HG03520 (cell line): ENCODE measurements around the gene SPATA2L.

Experiments
- ATAC-seq: cut with Tn5 transposase; IDR thresholded peaks from one replicate; pipeline ENCODE4 v1.9.1; 2021; ENCODE audit warnings: mild to moderate bottlenecking, moderate library complexity; ENCODE audit not compliant: unreplicated experiment

SPATA2L gene, protein sequence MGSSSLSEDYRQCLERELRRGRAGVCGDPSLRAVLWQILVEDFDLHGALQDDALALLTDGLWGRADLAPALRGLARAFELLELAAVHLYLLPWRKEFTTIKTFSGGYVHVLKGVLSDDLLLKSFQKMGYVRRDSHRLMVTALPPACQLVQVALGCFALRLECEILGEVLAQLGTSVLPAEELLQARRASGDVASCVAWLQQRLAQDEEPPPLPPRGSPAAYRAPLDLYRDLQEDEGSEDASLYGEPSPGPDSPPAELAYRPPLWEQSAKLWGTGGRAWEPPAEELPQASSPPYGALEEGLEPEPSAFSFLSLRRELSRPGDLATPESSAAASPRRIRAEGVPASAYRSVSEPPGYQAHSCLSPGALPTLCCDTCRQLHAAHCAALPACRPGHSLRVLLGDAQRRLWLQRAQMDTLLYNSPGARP

GRCh38 chr16:89701425-89702406 is at the start of gene SPATA2L:
SPATA2L (minus strand) TSS chr16:89701705; CDS start chr16:89701232, 473 bp downstream.
- ATAC-seq = peak; percentile 60

- ATAC-seq = no peak
Measured at GRCh38 chr16:89749637-89750036, 48.1 kb upstream of the SPATA2L start.

DNA sequence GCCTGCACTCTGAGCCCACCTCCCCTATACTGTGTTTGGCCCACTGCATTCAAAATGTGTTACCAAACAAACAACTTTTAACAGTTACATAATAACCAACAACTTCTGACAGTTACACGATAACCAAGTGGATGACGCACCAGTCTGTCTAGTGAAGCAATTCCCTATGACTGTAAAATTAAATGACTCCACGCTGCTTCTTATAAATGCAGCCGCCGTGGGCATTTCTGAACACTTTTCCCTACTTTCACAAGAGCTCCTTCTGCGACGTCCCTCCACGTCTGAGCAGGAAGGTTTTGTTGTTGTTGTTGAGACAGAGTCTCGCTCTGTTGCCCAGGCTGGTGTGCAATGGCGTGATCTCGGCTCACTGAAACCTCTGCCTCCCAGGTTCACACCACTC is 47.4 kb upstream of the SPATA2L start:
- ATAC-seq = no peak

GRCh38 chr16:89748076-89748475 is 46.6 kb upstream of the SPATA2L start:
- ATAC-seq = no peak

DNA sequence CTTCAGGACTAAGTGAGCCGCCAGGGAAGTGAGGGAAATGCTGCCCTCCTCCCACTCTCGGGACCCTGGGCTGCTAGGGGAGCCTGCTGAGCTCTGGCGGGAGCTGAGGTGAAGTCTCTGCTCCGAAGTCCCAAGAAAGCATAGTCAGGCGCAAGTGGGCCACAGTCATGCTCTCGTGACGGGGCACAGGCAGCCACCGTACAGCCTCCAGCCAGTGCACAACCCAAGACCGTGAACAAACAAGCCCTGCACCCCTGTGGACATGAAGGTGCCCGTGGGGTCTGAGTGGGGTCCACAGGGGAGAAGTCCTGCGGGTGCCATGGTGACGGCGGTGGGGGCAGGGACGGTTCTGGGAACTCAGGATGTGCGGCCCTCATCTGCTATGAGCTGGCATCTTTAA is 44.5 kb upstream of the SPATA2L start:
- no peak for ATAC-seq

DNA sequence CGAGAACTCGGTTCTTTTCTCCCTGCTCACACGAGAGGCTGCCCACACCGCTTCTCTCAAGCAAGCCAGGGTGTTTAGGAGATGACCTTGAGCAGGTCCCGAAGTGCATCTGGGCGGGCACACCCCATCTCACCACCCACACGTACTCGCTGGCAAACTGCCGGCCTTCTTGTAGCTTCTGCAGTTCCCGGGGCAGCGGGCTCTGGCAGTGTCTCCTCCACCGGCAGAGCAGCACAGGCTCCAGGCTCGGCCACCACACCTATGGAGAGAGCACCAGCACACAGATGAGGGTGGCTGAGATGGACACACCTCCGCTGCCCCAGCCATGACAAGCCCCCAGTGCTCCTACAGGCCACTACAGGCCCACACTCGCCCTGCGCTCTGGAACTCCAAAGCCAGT is 43.3 kb upstream of the SPATA2L start:
- ATAC-seq = no peak

DNA sequence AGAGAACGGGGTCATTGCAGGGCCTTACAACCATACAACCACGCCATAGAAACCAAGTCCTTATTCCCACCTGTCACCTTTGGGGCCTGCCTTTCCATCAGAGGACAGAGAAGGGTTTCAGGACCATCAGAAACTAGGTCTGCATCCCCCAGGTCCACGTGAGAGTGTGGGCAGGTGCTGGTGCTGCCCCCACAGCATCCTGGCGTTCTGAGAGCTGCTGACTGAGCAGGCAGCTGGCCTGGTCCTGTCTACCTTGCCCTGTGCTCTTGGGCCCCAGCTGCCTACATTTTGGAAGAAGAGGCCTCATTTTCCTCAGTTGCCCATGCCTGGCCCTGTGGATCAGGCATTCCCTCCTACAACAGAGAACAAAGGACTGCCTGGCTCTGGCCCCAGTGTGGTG is 41.4 kb upstream of the SPATA2L start:
- ATAC-seq = no peak

- no peak for ATAC-seq
Measured at GRCh38 chr16:89741342-89742014, 40.0 kb upstream of the SPATA2L start.

DNA sequence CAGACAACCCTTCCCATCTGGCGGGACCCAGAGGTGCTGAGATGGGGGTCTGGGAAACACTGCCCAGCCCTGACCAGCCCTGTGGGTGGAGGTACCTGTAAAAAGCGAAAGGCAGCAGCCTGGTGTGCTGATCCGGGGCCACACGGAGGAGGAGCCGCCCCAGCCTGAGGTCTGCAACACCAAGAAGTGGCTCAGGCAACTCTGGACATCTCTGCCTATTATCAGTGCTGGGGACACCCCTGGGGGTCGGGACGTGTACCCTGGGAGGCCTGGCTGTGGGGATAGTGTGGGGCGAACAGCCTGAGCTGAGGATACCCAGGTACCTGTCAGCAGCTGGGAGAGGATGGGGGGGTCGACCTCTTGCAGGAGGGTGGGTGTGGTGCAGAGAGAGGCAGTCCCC is 37.9 kb upstream of the SPATA2L start:
- ATAC-seq = no peak

DNA sequence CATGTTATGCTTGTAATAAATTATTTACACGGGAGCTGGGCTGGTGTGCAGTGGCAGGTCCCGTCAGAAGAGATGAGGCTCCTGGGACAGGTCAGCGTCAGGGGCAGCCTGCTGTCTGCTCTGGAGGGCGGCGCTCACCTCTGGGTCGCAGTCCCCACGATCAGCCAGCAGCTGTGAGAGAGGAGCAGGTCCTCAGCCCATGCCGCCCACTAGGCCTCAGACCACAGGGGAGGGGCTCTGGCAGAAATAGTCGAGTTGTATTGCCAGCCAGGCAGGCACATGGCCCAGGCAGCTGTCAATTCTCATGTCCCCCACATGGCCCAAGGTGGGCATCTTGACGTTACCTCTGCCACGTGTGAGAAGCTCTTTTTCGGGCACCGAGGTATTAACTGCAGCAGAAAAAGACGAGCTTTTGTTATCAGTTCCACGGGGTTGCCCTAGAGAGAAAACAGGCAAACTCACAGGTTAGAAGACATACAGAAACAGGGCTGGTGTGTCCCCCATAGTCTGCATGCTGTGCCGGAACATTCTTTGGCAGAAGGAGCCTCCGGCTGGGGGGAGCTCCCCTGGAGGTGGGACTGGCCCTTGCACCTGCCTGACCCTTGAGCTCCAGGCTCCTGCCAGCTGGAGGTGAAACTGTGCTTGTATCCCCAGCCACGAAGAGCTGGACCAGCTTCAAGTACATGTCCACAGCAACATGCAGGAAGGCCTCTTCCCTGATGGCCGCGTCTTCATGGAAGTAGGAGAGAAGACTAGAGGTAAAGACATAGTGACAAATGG is 37.2 kb upstream of the SPATA2L start:
- ATAC-seq = no peak

GRCh38 chr16:89738072-89738377 is 36.5 kb upstream of the SPATA2L start:
- no peak for ATAC-seq

DNA sequence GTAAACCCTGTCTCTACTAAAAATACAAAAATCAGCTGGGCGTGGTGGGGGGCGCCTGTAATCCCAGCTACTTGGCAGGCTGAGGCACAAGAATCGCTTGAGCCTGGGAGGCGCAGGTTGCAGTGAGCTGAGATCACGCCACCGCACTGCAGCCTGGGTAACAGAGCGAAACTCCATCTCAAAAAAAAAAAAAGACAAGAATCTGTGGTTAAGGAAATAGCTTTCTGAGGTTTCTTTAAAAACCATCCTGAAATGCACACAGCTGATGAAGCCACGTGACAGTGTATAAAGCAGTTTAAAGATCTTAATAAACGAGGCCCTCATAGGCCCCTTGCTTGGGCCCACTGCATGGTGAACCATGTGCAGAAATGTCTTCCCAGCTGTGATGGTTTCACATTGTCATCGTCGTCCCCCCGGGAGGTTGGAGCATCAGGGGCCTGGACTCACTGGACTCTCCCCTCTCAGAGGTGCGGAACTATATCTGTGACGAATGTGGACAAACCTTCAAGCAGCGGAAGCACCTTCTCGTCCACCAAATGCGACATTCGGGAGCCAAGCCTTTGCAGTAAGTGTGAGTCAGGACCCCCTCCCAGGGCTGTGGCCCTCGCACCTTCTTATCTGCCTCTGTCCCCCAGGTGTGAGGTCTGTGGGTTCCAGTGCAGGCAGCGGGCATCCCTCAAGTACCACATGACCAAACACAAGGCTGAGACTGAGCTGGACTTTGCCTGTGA is 36.0 kb upstream of the SPATA2L start:
- no peak for ATAC-seq

DNA sequence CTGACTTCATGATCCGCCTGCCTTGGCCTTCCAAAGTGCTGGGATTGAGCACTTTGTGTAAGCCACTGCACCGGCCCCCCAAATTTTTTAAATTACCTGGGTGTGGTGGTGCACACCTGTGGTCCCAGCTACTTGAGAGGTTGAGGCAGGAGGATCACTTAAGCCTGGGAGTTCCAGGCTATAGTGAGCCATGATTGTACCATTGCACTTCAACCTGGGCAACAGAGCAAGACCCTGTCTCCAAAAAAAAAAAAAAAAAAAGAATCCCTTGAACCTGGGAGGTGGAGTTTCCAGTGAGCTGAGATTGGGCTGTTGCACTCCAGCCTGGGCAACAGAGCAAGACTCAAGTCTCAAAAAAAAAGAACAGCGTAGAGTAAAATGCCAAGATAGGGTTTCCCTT is 35.0 kb upstream of the SPATA2L start:
- no peak for ATAC-seq

- no peak for ATAC-seq
Measured at GRCh38 chr16:89733792-89734191, 32.3 kb upstream of the SPATA2L start.

GRCh38 chr16:89733322-89733721 is 31.8 kb upstream of the SPATA2L start:
- no peak for ATAC-seq

DNA sequence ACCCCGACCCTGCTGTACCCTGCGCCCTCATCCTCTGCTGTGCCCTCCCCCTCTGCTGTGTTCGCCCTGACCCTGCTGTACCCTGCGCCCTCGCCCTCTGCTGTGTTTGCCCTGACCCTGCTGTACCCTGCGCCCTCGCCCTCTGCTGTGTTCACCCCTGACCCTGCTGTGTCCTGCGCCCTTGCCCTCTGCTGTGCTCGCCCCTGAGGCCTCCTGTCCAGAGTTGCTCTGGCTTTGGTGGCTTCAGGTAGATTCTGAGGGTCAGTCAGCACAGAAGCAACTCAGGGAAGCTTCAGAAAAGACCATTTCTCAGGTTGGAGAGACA is 31.4 kb upstream of the SPATA2L start:
- no peak for ATAC-seq

DNA sequence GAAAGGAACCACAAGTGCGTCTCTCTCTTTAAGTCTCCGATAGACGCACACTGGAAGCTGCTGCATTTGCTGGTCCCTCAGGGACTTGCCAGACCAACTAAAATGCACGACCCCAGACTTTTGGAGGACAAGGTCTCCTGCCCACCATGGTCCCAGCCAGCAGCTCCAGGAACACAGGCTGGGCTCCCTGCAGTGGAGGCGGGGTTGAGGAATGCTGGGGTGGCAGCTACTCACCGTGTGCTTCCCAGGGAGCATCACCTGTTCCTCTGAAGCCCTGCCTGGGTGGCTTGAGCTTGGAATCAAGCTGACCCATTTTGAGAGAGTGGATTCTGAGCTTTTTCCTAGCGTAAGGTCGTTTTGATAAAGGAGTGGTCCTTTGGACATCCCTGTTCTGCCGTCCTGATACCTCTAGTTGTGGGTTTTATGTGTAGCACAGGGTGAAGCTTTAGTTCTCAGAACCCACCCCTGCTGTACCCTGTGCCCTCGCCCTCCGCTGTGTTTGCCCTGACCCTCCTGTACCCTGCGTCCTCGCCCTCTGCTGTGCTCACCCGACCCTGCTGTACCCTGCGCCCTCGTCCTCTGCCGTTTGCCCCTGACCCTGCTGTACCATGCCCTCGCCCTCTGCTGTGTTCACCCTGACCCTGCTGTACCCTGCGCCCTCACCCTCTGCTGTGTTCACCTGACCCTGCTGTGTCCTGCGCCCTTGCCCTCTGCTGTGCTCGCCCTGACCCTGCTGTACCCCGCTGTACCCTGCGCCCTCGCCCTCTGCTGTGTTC is 30.8 kb upstream of the SPATA2L start:
- no peak for ATAC-seq

DNA sequence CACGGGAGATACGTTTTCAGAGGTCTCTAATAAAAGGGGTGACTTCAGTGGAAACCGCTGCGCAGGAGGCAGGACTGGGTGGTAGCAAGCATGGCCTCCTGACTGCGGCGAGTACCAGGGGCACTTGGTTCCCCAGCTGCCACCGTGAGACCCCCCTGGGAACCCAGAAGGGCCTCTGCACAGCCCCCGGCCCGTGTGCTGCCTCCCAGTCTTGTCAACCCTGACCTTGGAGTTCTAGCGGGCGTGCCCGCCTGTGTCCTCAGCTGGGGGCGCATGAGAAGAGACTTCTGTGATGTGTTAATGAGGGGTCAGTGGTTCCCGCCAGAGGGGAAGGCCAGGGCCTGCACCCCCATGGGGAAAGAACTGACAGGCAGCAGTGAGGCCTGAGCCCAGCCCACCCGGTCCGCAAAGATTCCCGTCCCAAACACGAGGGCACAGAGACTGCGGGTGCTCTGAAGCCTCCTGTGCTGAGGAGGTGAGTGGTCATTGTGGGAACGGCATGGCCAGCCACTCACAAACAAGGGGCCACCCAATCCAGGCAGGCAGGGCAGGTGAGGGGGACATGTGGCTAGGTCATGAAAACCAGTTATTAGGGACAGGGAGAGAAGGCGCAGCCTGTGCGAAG is 29.2 kb upstream of the SPATA2L start:
- ATAC-seq = no peak
